Body of pancreas (tissue), 4 donors: ENCODE data around the gene GALR1. TPM values are rescaled to one million over a fixed set of nuclear protein-coding genes. Genes with fewer than 3 reads are reported as not detected.
"Not testable (repeated sequence)": the region's sequence is repeated elsewhere in the genome, so short reads cannot be mapped to it uniquely, and the experiment has no call there.

Experiments
- ATAC-seq: fragments of 150-250 bp; one replicate; pipeline ENCODE4 v1.9.1; 2016
- DNase-seq, 4 donors: peaks; one replicate each; pipeline ENCODE4 v3.0.0-alpha.2; 2019
- H3K27ac ChIP-seq, 4 donors: fragments of 200-600 bp; sonication (generic); 1 replicate in 3 of 4; 2 replicates in 1 of 4; pipeline versions ENCODE4 v1.5.1 to v1.6.1; 2016 to 2019; ENCODE audit warnings: mild to moderate bottlenecking in 1 of 4, mixed read lengths in 1 of 4, moderate library complexity in 1 of 4
- H3K27me3 ChIP-seq, 2 donors: fragments of 200-600 bp; sonication (generic); one replicate each; pipeline ENCODE4 v1.6.0; 2016; ENCODE audit warnings: mild to moderate bottlenecking in 1 of 2
- H3K36me3 ChIP-seq, 2 donors: fragments of 200-600 bp; sonication (generic); replicated peaks in 1 of 2; 2 replicates each; pipeline ENCODE4 v1.5.1; 2016; ENCODE audit warnings: low read depth in 2 of 2; ENCODE audit not compliant: insufficient read depth in 1 of 2
- H3K4me1 ChIP-seq: fragments of 200-600 bp; sonication (generic); one replicate; pipeline ENCODE4 v1.6.0; 2016
- H3K4me3 ChIP-seq, 2 donors: fragments of 200-600 bp; sonication (generic); 1 replicate in 1 of 2; 2 replicates in 1 of 2; pipeline ENCODE4 v1.5.1; 2016 to 2019
- H3K9me3 ChIP-seq, 3 donors: fragments of 200-600 bp; sonication (generic); 1 replicate in 2 of 3; 2 replicates in 1 of 3; pipeline ENCODE4 v1.5.1; 2016
- CTCF ChIP-seq, 7 experiments: fragments of 450-650 bp in 4 of 7; fragments of 200-600 bp in 3 of 7; sonication (generic) in 3 of 7; IDR thresholded peaks; one replicate each; pipeline ENCODE4 v1.5.1; 2016 to 2019; ENCODE audit warnings: antibody characterized with exemption in 7 of 7
- POLR2A ChIP-seq, 3 donors: fragments of 450-650 bp; IDR thresholded peaks; one replicate each; pipeline ENCODE4 v1.6.1; 2016; ENCODE audit warnings: antibody characterized with exemption in 3 of 3, mild to moderate bottlenecking in 2 of 3
- WGBS, 2 donors: methylation state at CpG; one replicate each; pipeline ENCODE4 v1.1.5; 2017; 5-methylcytosine and 5-hydroxymethylcytosine counted together
- intact Hi-C: fragments of 100-400 bp; cut with DNase I; formaldehyde crosslinking; loops from one replicate; pipeline ENCODE4 v1.15.1; 2023
- total RNA-seq, 2 donors: library from RNA; depleted of rRNA; stranded (reverse); fragments of >200 nt; gene quantifications; one replicate each; pipeline ENCODE4 v1.1.0, GENCODE V29; 2016

Gene GALR1
- total RNA-seq, 2 donors from 2014 or later: under 0.01 TPM; not detected in 1

- no peaks in the 10 kb centered on the region for H3K27me3 ChIP-seq
- intact Hi-C loops: no loop called here
- H3K27ac ChIP-seq: no peak overlapping the region
- H3K9me3 ChIP-seq: peaks cover 0 to 3% (median 0%) of the 10 kb centered on the region in 3 donors
- WGBS, 2 donors: 71 to 81% methylated on average over 9 of the region's 9 CpGs
- no peak overlapping the region for H3K4me3 ChIP-seq
- TF ChIP-seq POLR2A (IDR thresholded peaks at IDR 0.05) (no peak), CTCF (IDR thresholded peaks at IDR 0.05) (no peak)
- DNase-seq (no peak), ATAC-seq (no peak)
- H3K36me3 ChIP-seq: no peaks in the 10 kb centered on the region
- H3K4me1 ChIP-seq: no peaks in the 10 kb centered on the region
Measured at GRCh38 chr18:77268456-77268855, 18.8 kb downstream of the GALR1 start.

- ATAC-seq: no peak
- Histone ChIP-seq H3K4me3 (no peak overlapping the region), H3K27me3 (no peaks in the 10 kb centered on the region), H3K27ac (no peak overlapping the region), H3K9me3 (peaks cover 0 to 2% (median 0%) of the 10 kb centered on the region in 3 donors), H3K4me1 (no peaks in the 10 kb centered on the region), H3K36me3 (no peaks in the 10 kb centered on the region)
- WGBS, 2 donors: 57 to 59% methylated on average over 9 of the region's 9 CpGs
- DNase-seq: no peak
- intact Hi-C loops: no loop called here
- TF ChIP-seq CTCF (IDR thresholded peaks at IDR 0.05) (no peak), POLR2A (IDR thresholded peaks at IDR 0.05) (no peak)
Measured at GRCh38 chr18:77271576-77272481, 22.2 kb downstream of the GALR1 start.

GRCh38 chr18:77290841-77291240 lies 41.2 kb downstream of the GALR1 start:
- intact Hi-C loops, H3K27ac ChIP-seq, H3K27me3 ChIP-seq, H3K36me3 ChIP-seq, H3K4me3 ChIP-seq, H3K9me3 ChIP-seq, DNase-seq, ATAC-seq, H3K4me1 ChIP-seq: not testable (repeated sequence)
- 50 to 61% methylated on average over 3 to 7 of the region's 7 CpGs for WGBS, 2 donors

- H3K36me3 ChIP-seq: no peaks in the 10 kb centered on the region
- DNase-seq (no peak), ATAC-seq (no peak)
- 58 to 60% methylated on average over 8 of the region's 8 CpGs for WGBS, 2 donors
- H3K4me3 ChIP-seq: no peak overlapping the region
- peaks cover 16% of the 10 kb centered on the region for H3K4me1 ChIP-seq
- H3K9me3 ChIP-seq: no peaks in the 10 kb centered on the region
- intact Hi-C loops: no loop called here
- H3K27ac ChIP-seq: no peak overlapping the region
- TF ChIP-seq POLR2A (IDR thresholded peaks at IDR 0.05) (no peak), CTCF (IDR thresholded peaks at IDR 0.05) (no peak)
- H3K27me3 ChIP-seq: no peaks in the 10 kb centered on the region
Measured at GRCh38 chr18:77298172-77298571, 48.5 kb downstream of the GALR1 start.

- Histone ChIP-seq H3K27ac (no peak overlapping the region), H3K4me3 (no peak overlapping the region), H3K36me3 (no peaks in the 10 kb centered on the region), H3K4me1 (peaks cover 16% of the 10 kb centered on the region), H3K9me3 (no peaks in the 10 kb centered on the region), H3K27me3 (no peaks in the 10 kb centered on the region)
- no peak for TF ChIP-seq CTCF (IDR thresholded peaks at IDR 0.05)
- no peak for TF ChIP-seq POLR2A (IDR thresholded peaks at IDR 0.05)
- ATAC-seq: no peak
- DNase-seq: no peak
- intact Hi-C loops: no loop called here
- 86 to 100% methylated on average over 6 of the region's 6 CpGs for WGBS, 2 donors
Measured at GRCh38 chr18:77299706-77300105, 50.1 kb downstream of the GALR1 start.
